ENCODE data around the gene ARID1B.

DNA sequence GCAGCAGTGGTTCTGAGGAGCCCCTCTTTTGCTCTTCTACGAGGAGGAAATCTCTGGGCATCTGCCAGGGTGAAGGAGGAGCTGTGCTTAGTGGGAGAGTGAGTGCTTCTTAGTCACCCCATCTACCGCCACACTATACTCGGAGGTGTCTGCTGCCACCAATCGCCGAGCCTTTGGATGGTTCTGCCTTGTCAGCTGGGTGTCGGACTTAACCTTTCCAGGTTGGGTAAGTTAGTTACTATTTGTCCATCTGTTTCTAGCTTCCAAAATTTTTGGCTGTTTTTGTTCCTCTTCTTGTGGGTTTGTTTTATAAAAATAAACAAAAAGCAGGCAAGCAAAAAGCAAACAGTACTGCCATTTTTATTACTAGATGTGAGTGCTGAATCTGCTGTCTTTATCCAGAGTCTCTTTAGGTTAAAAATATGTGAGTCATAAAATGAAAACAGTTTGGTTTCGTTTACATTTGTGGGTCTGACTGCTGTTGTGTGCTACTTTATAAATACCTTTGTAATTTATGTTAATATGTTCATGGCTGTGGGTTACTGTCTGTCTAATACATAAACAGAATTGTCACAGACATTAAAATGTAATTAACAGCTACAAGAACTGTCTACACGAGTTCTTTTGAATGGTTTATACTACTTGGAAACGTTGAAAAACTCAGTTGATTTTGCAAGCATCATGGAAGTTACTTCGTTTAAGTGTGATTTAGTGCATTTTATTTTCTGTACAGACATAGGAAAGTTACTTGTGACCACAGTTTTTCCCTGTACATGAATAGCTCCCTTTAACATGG lies 89.2 kb downstream of the ARID1B start:
- TF ChIP-seq, protein P1, sequence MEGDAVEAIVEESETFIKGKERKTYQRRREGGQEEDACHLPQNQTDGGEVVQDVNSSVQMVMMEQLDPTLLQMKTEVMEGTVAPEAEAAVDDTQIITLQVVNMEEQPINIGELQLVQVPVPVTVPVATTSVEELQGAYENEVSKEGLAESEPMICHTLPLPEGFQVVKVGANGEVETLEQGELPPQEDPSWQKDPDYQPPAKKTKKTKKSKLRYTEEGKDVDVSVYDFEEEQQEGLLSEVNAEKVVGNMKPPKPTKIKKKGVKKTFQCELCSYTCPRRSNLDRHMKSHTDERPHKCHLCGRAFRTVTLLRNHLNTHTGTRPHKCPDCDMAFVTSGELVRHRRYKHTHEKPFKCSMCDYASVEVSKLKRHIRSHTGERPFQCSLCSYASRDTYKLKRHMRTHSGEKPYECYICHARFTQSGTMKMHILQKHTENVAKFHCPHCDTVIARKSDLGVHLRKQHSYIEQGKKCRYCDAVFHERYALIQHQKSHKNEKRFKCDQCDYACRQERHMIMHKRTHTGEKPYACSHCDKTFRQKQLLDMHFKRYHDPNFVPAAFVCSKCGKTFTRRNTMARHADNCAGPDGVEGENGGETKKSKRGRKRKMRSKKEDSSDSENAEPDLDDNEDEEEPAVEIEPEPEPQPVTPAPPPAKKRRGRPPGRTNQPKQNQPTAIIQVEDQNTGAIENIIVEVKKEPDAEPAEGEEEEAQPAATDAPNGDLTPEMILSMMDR (conservative IDR thresholded peaks at IDR 0.05; ENCODE audit: low read length): peak; percentile 50
- TF ChIP-seq EZH2phosphoT487 (IDR thresholded peaks at IDR 0.05; ENCODE audit: borderline replicate concordance, low read depth, low read length): no peak

Data from OCI-LY7 (cell line).